HuH-7 (cell line): ENCODE data around the gene MAFF.
"Not testable (repeated sequence)": the region's sequence is repeated elsewhere in the genome, so short reads cannot be mapped to it uniquely, and the experiment has no call there.

ENCODE experiments used
- DNase-seq: peaks from one replicate; pipeline ENCODE4 v3.0.0; 2011; ENCODE audit warnings: low spot score

The MAFF gene

GRCh38 chr22:38223289-38223960, 21.6 kb downstream of the MAFF start:
- DNase-seq = no peak

- no peak for DNase-seq
Measured at GRCh38 chr22:38226853-38227649, 25.3 kb downstream of the MAFF start.

- no peak for DNase-seq
Measured at GRCh38 chr22:38228326-38228872, 26.6 kb downstream of the MAFF start.

DNA sequence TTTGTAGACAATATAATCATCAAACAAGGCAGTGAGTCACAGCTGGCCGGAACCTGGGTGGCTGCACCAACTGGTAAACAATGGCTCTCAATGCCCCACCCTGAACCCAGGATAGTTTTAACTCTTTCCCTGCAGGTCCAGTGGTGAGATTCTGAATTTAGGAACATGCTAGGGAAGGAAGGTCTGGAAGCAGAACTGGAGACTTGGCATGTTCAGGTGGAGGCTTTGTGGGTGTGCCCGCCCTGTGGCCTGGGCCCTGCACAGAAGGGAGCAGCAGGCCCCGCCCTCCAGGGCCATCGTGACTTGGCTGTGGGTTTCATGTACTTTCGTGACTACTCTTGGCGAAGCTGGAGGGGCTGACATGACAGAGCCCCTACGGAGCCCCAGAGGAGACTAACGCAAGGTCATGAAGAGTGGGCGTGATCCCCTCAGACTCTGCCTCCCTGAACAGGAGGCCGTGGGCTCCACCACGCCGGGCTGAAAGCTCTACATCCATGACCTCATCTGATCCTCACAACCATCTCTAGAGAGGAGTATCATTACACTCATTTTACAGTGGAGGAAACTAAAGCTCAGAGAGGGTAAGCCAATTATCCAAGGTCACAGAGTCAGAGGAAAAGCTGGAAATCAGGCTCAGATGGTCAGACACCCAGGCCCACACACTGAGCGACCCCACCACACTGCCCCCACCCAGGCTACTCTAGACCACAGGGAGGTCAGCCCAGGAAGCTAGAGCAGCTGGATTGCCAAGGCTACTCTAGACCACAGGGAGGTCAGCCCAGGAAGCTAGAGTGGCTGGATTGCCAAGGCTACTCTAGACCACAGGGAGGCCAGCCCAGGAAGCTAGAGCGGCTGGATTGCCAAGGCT, 27.3 kb downstream of the MAFF start:
- no peak for DNase-seq

GRCh38 chr22:38230108-38230825, 28.5 kb downstream of the MAFF start:
- DNase-seq = peak; percentile 80

DNA sequence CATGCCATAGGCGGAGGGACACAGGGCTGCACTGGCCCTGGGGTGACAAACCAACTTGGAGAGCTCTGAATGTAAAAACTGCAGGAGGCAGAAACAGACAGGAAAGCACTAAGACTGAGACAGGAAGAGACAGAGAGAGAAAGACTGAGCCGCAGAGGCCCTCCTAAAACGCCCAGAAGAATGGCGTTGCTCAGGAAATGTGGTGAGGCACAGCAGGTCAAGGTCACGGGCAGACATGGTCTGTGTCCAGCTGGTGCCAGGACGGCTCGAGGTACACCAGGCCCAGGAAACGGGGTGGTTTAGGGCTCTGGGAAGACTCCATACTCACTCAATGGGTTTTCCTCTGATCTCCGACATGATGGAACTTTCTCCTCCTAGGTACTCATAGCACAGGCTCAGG, 29.1 kb downstream of the MAFF start:
- no peak for DNase-seq

- DNase-seq = no peak
Measured at GRCh38 chr22:38232196-38232595, 30.4 kb downstream of the MAFF start.

DNA sequence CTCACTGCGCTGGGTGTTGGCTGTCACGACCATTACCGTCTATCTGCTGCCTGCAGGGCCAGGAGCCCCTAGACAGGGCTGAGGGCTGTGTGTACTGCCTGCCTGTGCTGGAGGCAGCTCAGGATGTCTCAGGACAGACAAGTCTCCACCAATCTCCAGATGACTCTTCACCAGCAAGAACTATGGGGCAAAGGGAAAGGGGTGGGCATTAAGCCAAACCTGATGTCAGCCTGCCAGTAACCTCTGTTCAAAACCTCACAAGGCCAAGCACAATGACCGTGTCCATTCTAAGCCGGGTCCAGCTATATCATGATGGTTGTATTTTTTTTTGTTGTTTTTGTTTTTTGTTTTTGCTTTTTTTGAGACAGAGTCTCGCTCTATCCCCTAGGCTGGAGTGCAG, 31.6 kb downstream of the MAFF start:
- DNase-seq = no peak

DNA sequence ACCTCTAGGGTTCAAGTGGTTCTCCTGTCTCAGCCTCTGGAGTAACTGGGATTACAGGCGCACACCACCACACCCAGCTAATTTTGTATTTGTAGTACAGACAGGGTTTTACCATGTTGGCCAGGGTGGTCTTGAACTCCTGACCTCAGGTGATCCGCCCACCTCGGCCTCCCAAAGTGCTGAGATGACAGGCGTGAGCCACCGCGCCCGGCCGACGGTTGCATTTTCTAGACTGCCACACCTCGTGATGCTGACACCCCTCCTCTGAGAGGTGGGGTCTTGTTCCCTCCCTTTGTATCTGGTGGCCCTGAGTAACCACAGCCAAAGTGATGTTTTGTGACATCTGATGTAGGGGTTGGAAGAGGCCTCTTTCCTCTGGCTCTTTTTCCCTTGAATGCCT, 32.1 kb downstream of the MAFF start:
- not testable (repeated sequence) for DNase-seq

DNA sequence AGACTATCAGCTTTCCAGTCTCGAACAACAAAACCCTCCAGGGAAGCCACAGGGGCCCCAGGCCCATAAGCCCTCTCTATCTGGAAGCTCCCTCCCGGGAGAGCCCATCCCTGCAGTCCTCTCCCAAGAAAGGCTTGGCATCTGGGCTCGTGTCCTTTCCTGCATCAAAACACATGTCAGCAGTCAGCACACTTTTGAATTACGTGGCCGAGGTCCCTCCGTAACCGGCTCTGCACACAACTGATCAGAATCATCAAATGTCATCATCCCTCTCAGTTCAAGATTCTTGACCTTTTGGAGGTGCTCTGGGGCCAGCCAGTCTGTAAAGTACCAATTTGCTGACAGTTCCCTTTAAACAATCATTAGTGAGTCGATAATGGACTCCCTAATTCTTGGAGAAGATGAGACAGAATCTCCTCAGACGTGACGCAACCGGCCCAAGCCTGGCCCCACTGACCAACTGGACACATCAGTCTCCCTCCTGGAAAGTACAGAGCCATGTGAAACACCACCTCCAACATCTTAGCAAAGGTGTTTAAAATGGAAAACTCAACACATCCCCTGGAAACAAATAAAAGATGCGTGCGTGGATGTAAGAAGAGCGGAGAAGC, 33.6 kb downstream of the MAFF start:
- DNase-seq = no peak

- DNase-seq = no peak
Measured at GRCh38 chr22:38236786-38237185, 35.0 kb downstream of the MAFF start.

GRCh38 chr22:38238519-38239071, 36.8 kb downstream of the MAFF start:
- no peak for DNase-seq

- no peak for DNase-seq
Measured at GRCh38 chr22:38239101-38239761, 37.4 kb downstream of the MAFF start.

DNA sequence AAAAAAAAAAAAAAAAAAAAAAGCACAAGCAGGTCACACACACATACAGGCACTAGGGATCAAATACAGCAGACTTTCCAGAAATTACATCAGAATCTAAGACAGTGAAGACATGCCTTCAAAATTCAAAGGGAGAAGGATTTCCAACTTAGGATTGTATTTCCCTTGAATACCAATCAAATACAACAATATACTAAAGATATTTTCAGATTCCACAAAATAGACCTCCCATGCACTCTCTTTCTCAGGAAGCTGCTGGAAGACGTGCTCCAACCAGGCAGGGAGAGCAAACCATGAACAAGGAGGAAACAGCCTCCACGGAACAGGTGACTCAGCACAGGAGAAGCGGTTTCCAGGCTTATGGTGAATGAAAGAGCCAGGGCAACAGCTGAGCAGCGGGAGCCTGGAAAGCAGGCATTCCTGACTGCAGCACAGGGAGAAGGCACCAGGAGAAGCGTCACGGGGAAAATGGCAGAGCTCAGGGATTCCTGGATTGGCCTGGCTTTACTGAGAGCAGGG, 39.0 kb downstream of the MAFF start:
- DNase-seq = no peak

DNA sequence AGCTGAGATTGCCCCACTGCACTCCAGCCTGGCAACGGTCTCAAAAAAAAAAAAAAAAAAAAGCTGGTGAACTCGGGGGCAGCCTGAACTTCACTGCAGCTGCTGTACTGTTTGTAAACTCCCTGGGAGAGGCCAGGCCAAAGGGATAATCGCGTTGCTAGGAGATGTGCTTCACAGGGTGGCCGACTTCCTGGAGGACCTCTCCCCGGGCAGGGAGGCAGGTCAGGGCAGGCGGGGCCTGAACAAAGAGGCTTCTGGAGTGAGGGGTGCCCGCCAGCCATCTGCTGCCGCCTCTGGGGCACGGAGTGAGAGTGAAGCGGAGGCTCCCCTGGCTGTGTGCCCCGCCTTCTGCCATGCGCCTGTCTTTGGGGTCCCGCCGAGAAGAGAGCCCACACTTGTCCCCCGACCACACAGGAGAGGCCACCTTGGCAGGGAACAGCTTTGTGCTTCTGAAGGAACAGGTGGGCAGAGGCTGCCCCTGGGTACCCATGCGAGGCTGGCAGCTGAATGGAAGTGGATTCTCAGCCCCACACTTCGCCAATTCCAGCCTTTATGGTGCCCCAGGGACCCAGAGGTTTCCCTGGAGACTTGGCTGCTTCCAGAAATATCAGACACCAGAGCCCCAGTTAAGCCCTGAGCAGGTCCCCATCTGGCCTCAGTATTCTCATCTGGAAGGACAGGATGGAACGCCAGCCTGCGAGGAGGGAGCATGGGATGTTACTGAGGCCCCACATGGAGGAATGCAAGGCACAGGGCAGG, 41.4 kb downstream of the MAFF start:
- peak; percentile 86 for DNase-seq

GRCh38 chr22:38244106-38244505, 42.3 kb downstream of the MAFF start:
- DNase-seq = no peak

DNA sequence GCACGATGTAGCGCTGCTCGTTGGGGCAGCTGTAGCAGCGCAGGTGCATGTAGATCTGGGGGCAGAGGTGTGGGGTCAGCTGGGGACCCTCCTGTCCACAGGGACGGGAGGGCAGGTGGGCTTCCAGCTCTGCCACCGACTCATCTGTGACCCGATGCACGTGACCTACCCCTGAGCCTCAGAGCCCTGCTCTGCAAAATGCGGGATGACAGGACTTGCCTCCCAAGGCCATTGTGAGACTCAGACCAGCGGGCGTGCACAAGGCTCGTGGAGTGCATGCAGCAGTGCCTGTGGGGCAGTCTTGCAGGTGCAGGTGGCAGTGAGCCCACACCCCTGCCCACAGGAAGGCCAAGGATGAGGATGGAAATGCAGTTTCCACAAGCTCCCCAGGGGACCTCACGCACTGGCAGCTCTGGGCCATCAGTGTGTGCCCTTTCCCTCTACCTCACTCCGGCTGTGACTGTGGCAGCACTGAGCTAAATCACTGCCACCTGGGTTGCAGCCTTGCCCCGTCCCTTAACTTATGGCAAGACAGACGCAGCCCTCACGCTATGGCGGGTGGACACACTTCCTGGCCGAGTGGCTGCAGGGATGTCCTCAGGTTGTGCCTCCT, 44.4 kb downstream of the MAFF start:
- DNase-seq = no peak

DNA sequence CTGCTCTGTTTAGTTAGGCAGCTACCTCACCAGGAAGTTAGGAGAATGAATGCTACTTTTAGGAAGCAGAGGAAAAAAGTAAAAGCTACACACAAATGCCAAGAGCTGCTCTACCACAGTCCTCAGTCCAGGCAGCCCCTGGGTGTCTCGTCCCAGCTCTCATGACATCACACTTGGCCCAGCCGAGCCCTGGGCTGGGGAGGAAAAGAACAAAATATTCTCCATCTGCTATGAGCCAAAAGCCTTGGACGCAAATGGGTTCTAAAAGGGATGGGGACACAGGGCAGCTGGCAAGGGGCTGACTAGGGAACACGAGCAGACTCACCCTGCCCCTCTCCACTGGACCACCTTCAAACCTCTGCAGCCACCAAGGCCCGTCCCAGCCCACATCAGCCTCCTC, 44.9 kb downstream of the MAFF start:
- no peak for DNase-seq

DNA sequence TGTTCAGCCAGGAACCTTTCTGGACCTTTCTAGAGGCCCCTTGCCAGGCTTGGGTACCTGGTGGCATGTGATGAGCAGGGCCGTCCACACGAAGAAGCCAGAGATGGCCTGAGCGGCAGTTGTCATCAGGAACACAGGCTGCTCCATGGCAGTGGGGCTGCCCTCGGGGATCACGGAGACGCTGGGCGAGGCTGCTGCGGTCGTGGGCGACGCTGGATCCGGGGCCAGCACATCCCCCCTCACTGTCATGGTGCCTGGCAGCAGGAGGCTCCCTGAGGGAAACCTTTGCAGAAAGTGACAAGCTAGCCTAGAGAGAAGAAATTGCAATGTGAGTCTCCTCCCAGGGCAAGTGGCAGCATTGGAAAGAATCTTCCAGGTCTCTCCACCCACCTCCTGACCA, 45.9 kb downstream of the MAFF start:
- DNase-seq = no peak
